Smooth muscle cell (in vitro differentiated cells): ENCODE results near the gene C6orf52. TPM values are rescaled to one million over a fixed set of nuclear protein-coding genes. Genes with fewer than 3 reads are reported as not detected.

Source experiments
- DNase-seq: peaks from one replicate; lab custom pipeline; 2025; ENCODE audit not compliant: unreplicated experiment; lab: John Stamatoyannopoulos, UW
- H2AFZ ChIP-seq: fragments of 200-600 bp; sonication (generic); 2 replicates; pipeline ENCODE4 v1.6.0; 2016; ENCODE audit warnings: antibody characterized with exemption, low read depth, mild to moderate bottlenecking
- H3F3A ChIP-seq: fragments of 200-600 bp; sonication (generic); 2 replicates; pipeline ENCODE4 v1.6.0; 2017; ENCODE audit warnings: antibody characterized with exemption, low read depth
- H3K27ac ChIP-seq: fragments of 200-600 bp; sonication (generic); 2 replicates; pipeline ENCODE4 v1.5.1; 2016; ENCODE audit warnings: low read depth, mild to moderate bottlenecking
- H3K27me3 ChIP-seq: fragments of 200-600 bp; sonication (generic); 2 replicates; pipeline ENCODE4 v1.6.1; 2016; ENCODE audit warnings: low read depth, mild to moderate bottlenecking
- H3K36me3 ChIP-seq: fragments of 200-600 bp; sonication (generic); 2 replicates; pipeline ENCODE4 v1.5.1; 2016; ENCODE audit warnings: low read depth
- H3K4me1 ChIP-seq: fragments of 200-600 bp; sonication (generic); 2 replicates; pipeline ENCODE4 v1.5.1; 2016; ENCODE audit warnings: low read depth
- H3K4me2 ChIP-seq: fragments of 200-600 bp; sonication (generic); 2 replicates; pipeline ENCODE4 v1.6.0; 2016; ENCODE audit warnings: mild to moderate bottlenecking
- H3K4me3 ChIP-seq: fragments of 200-600 bp; sonication (generic); 2 replicates; pipeline ENCODE4 v1.5.1; 2016; ENCODE audit warnings: mild to moderate bottlenecking
- H3K79me2 ChIP-seq: fragments of 200-600 bp; sonication (generic); 2 replicates; pipeline ENCODE4 v1.6.0; 2016; ENCODE audit warnings: low read depth, mild to moderate bottlenecking
- H3K9ac ChIP-seq: fragments of 200-600 bp; sonication (generic); 2 replicates; pipeline ENCODE4 v1.6.0; 2016; ENCODE audit warnings: low read depth
- H3K9me3 ChIP-seq: fragments of 200-600 bp; sonication (generic); replicated peaks from 2 replicates; pipeline ENCODE4 v1.5.1; 2016; ENCODE audit warnings: low read depth
- H4K20me1 ChIP-seq: fragments of 200-600 bp; sonication (generic); 2 replicates; pipeline ENCODE4 v1.6.0; 2016; ENCODE audit warnings: low read depth
- CTCF ChIP-seq: fragments of 200-600 bp; sonication (generic); IDR thresholded peaks from 2 replicates; pipeline ENCODE4 v1.5.1; 2017; ENCODE audit warnings: borderline replicate concordance, mild to moderate bottlenecking, antibody characterized with exemption; ENCODE audit not compliant: insufficient read depth, poor library complexity, severe bottlenecking
- WGBS: methylation state at CpG from one replicate; pipeline ENCODE4 v1.1.7; 2016; ENCODE audit warnings: low lambda C conversion rate; 5-methylcytosine and 5-hydroxymethylcytosine counted together
- polyA plus RNA-seq: library from polyadenylated mRNA; unstranded; fragments of >200 nt; fragmentation: Nextera tagmentation; extraction: Ambion mirVana; gene quantifications from 2 replicates; pipeline ENCODE4 v1.2.1, GENCODE V29; 2016
- total RNA-seq: library from RNA; depleted of rRNA; stranded (reverse); fragments of >200 nt; gene quantifications from 2 replicates; pipeline ENCODE4 v1.2.3, GENCODE V29; 2014

The C6orf52 gene
- total and polyA plus RNA-seq, 2 experiments from 2014 or later = 2.4 to 9.5 TPM

GRCh38 chr6:10643201-10643651 lies 51.2 kb downstream of the C6orf52 start:
- H3K36me3 ChIP-seq = no peaks in the 10 kb centered on the region
- DNase-seq = no peak
- no peak overlapping the region for H3K4me2 ChIP-seq
- 74% methylated on average over 3 of the region's 3 CpGs for WGBS
- no peak overlapping the region for H3K27ac ChIP-seq
- no peak overlapping the region for H2AFZ ChIP-seq
- no peaks in the 10 kb centered on the region for H3F3A ChIP-seq
- H3K4me3 ChIP-seq = no peak overlapping the region
- H3K4me1 ChIP-seq = peaks cover 8% of the 10 kb centered on the region
- no peaks in the 10 kb centered on the region for H4K20me1 ChIP-seq
- no peaks in the 10 kb centered on the region for H3K9me3 ChIP-seq
- H3K27me3 ChIP-seq = no peaks in the 10 kb centered on the region
- no peak for TF ChIP-seq CTCF
- no peak overlapping the region for H3K9ac ChIP-seq
- H3K79me2 ChIP-seq = no peaks in the 10 kb centered on the region

GRCh38 chr6:10641528-10641927 lies 52.9 kb downstream of the C6orf52 start:
- H3K4me3 ChIP-seq = no peak overlapping the region
- H3K4me1 ChIP-seq = peaks cover 8% of the 10 kb centered on the region
- no peaks in the 10 kb centered on the region for H3F3A ChIP-seq
- no peak overlapping the region for H3K27ac ChIP-seq
- no peak for TF ChIP-seq CTCF
- 92% methylated on average over 3 of the region's 3 CpGs for WGBS
- H3K27me3 ChIP-seq = no peaks in the 10 kb centered on the region
- no peaks in the 10 kb centered on the region for H3K36me3 ChIP-seq
- H4K20me1 ChIP-seq = no peaks in the 10 kb centered on the region
- no peak overlapping the region for H2AFZ ChIP-seq
- no peak overlapping the region for H3K4me2 ChIP-seq
- no peaks in the 10 kb centered on the region for H3K79me2 ChIP-seq
- no peaks in the 10 kb centered on the region for H3K9me3 ChIP-seq
- no peak overlapping the region for H3K9ac ChIP-seq
- no peak for DNase-seq

GRCh38 chr6:10640412-10640811 lies 54.0 kb downstream of the C6orf52 start:
- H3K4me3 ChIP-seq = no peak overlapping the region
- 96% methylated on average over 8 of the region's 8 CpGs for WGBS
- TF ChIP-seq CTCF = no peak
- no peaks in the 10 kb centered on the region for H3K36me3 ChIP-seq
- H3F3A ChIP-seq = no peaks in the 10 kb centered on the region
- peaks cover 8% of the 10 kb centered on the region for H3K4me1 ChIP-seq
- H3K27ac ChIP-seq = no peak overlapping the region
- DNase-seq = no peak
- H3K27me3 ChIP-seq = no peaks in the 10 kb centered on the region
- no peak overlapping the region for H3K4me2 ChIP-seq
- H4K20me1 ChIP-seq = no peaks in the 10 kb centered on the region
- H3K9ac ChIP-seq = no peak overlapping the region
- H2AFZ ChIP-seq = no peak overlapping the region
- no peaks in the 10 kb centered on the region for H3K79me2 ChIP-seq
- no peaks in the 10 kb centered on the region for H3K9me3 ChIP-seq

- no peaks in the 10 kb centered on the region for H3F3A ChIP-seq
- WGBS = 59% methylated on average over 1 of the region's 1 CpG
- DNase-seq = no peak
- H3K27me3 ChIP-seq = no peaks in the 10 kb centered on the region
- no peak for TF ChIP-seq CTCF
- no peaks in the 10 kb centered on the region for H3K36me3 ChIP-seq
- no peak overlapping the region for H3K4me3 ChIP-seq
- no peaks in the 10 kb centered on the region for H4K20me1 ChIP-seq
- no peaks in the 10 kb centered on the region for H3K4me1 ChIP-seq
- no peak overlapping the region for H3K9ac ChIP-seq
- no peaks in the 10 kb centered on the region for H3K9me3 ChIP-seq
- H2AFZ ChIP-seq = no peak overlapping the region
- H3K79me2 ChIP-seq = no peaks in the 10 kb centered on the region
- no peak overlapping the region for H3K4me2 ChIP-seq
- H3K27ac ChIP-seq = peak overlapping the region; percentile 54
These were observed 61.2 kb downstream of the C6orf52 start for GRCh38 chr6:10633216-10633615.
